Epithelial cell of proximal tubule (primary cell): Measurements from ENCODE around the gene CCNC. TPM values are rescaled to one million over a fixed set of nuclear protein-coding genes. Genes with fewer than 3 reads are reported as not detected.

Source experiments
- DNase-seq: peaks from one replicate; pipeline ENCODE4 v3.0.0-alpha.2; 2011; ENCODE audit warnings: low read depth
- H3K4me3 ChIP-seq: 2 replicates; pipeline ENCODE4 v1.5.1; 2011; ENCODE audit warnings: low read depth, mild to moderate bottlenecking, low read length
- CTCF ChIP-seq: conservative IDR thresholded peaks from 2 replicates; pipeline ENCODE4 v1.5.1; 2012; ENCODE audit warnings: low read depth, mild to moderate bottlenecking, low read length
- total RNA-seq: library from RNA; depleted of rRNA; stranded (reverse); fragments of >200 nt; gene quantifications from 2 replicates; pipeline ENCODE4 v1.2.3, GENCODE V29; 2015

CCNC gene
- total RNA-seq, 1 donor from 2014 or later, result 84.9 TPM

- no peak for TF ChIP-seq CTCF
- H3K4me3 ChIP-seq, result no peak overlapping the region
- DNase-seq, result no peak
These were observed 9.4 kb downstream of the CCNC start for GRCh38 chr6:99559057-99559456.

GRCh38 chr6:99553888-99554287 is 14.6 kb downstream of the CCNC start:
- H3K4me3 ChIP-seq, result no peak overlapping the region
- no peak for TF ChIP-seq CTCF
- no peak for DNase-seq

- no peak for DNase-seq
- TF ChIP-seq CTCF, result no peak
- no peak overlapping the region for H3K4me3 ChIP-seq
These were observed 18.3 kb downstream of the CCNC start for GRCh38 chr6:99550046-99550748.

GRCh38 chr6:99548706-99549105 is 19.8 kb downstream of the CCNC start:
- TF ChIP-seq CTCF, result no peak
- no peak for DNase-seq
- H3K4me3 ChIP-seq, result no peak overlapping the region

- no peak for TF ChIP-seq CTCF
- no peak overlapping the region for H3K4me3 ChIP-seq
- DNase-seq, result no peak
These were observed 20.9 kb downstream of the CCNC start for GRCh38 chr6:99547526-99547925.

GRCh38 chr6:99545442-99545841 is 23.0 kb downstream of the CCNC start:
- no peak for TF ChIP-seq CTCF
- DNase-seq, result no peak
- no peak overlapping the region for H3K4me3 ChIP-seq

GRCh38 chr6:99543968-99544367 is 24.5 kb downstream of the CCNC start:
- TF ChIP-seq CTCF, result no peak
- no peak overlapping the region for H3K4me3 ChIP-seq
- no peak for DNase-seq
